Measurements from ENCODE around the gene PRDM11.

PRDM11 gene

GRCh38 chr11:45215098-45215865 is 68.8 kb downstream of the PRDM11 start:
- peaks cover 8% of the 10 kb centered on the region for H3K4me1 ChIP-seq (ENCODE audit: low read depth, poor library complexity, severe bottlenecking)
- H3K27me3 ChIP-seq (ENCODE audit: insufficient read depth, low read depth): no peaks in the 10 kb centered on the region
- TF ChIP-seq CTCF (conservative IDR thresholded peaks at IDR 0.05; ENCODE audit: low read depth, low read length): no peak
- H3K4me2 ChIP-seq: no peak overlapping the region
- no peaks in the 10 kb centered on the region for H3K79me2 ChIP-seq (ENCODE audit: insufficient read depth, low read depth)
- no peak overlapping the region for H3K27ac ChIP-seq
- no peak overlapping the region for H3K4me3 ChIP-seq (IDR thresholded peaks at IDR 0.05; ENCODE audit: insufficient read depth, low read depth, low read length)
- no peak overlapping the region for H2AFZ ChIP-seq (ENCODE audit: low read depth)
- H4K20me1 ChIP-seq (ENCODE audit: insufficient read depth): no peaks in the 10 kb centered on the region
- no peak overlapping the region for H3K9ac ChIP-seq
- H3K36me3 ChIP-seq (ENCODE audit: insufficient read depth): no peaks in the 10 kb centered on the region

GRCh38 chr11:45216031-45216430 is 69.6 kb downstream of the PRDM11 start:
- TF ChIP-seq CTCF (conservative IDR thresholded peaks at IDR 0.05; ENCODE audit: low read depth, low read length): no peak
- no peaks in the 10 kb centered on the region for H3K36me3 ChIP-seq (ENCODE audit: insufficient read depth)
- no peaks in the 10 kb centered on the region for H4K20me1 ChIP-seq (ENCODE audit: insufficient read depth)
- H3K9ac ChIP-seq: no peak overlapping the region
- H3K79me2 ChIP-seq (ENCODE audit: insufficient read depth, low read depth): no peaks in the 10 kb centered on the region
- H3K4me2 ChIP-seq: no peak overlapping the region
- H3K27me3 ChIP-seq (ENCODE audit: insufficient read depth, low read depth): no peaks in the 10 kb centered on the region
- H2AFZ ChIP-seq (ENCODE audit: low read depth): no peak overlapping the region
- peaks cover 8% of the 10 kb centered on the region for H3K4me1 ChIP-seq (ENCODE audit: low read depth, poor library complexity, severe bottlenecking)
- H3K27ac ChIP-seq: no peak overlapping the region
- H3K4me3 ChIP-seq (IDR thresholded peaks at IDR 0.05; ENCODE audit: insufficient read depth, low read depth, low read length): no peak overlapping the region

GRCh38 chr11:45216901-45217300 is 70.5 kb downstream of the PRDM11 start:
- Histone ChIP-seq H3K79me2 (ENCODE audit: insufficient read depth, low read depth) (no peaks in the 10 kb centered on the region), H4K20me1 (ENCODE audit: insufficient read depth) (no peaks in the 10 kb centered on the region), H3K4me1 (ENCODE audit: low read depth, poor library complexity, severe bottlenecking) (peaks cover 8% of the 10 kb centered on the region), H3K27me3 (ENCODE audit: insufficient read depth, low read depth) (no peaks in the 10 kb centered on the region), H3K4me2 (no peak overlapping the region), H2AFZ (ENCODE audit: low read depth) (no peak overlapping the region), H3K27ac (no peak overlapping the region), H3K9ac (no peak overlapping the region), H3K4me3 (IDR thresholded peaks at IDR 0.05; ENCODE audit: insufficient read depth, low read depth, low read length) (no peak overlapping the region), H3K36me3 (ENCODE audit: insufficient read depth) (no peaks in the 10 kb centered on the region)
- TF ChIP-seq CTCF (conservative IDR thresholded peaks at IDR 0.05; ENCODE audit: low read depth, low read length): no peak

GRCh38 chr11:45217991-45218390 is 71.6 kb downstream of the PRDM11 start:
- Histone ChIP-seq H3K4me2 (no peak overlapping the region), H3K79me2 (ENCODE audit: insufficient read depth, low read depth) (no peaks in the 10 kb centered on the region), H3K4me1 (ENCODE audit: low read depth, poor library complexity, severe bottlenecking) (peaks cover 8% of the 10 kb centered on the region), H3K36me3 (ENCODE audit: insufficient read depth) (no peaks in the 10 kb centered on the region), H2AFZ (ENCODE audit: low read depth) (no peak overlapping the region), H3K4me3 (IDR thresholded peaks at IDR 0.05; ENCODE audit: insufficient read depth, low read depth, low read length) (no peak overlapping the region), H3K9ac (no peak overlapping the region), H3K27me3 (ENCODE audit: insufficient read depth, low read depth) (no peaks in the 10 kb centered on the region), H3K27ac (no peak overlapping the region), H4K20me1 (ENCODE audit: insufficient read depth) (no peaks in the 10 kb centered on the region)
- TF ChIP-seq CTCF (conservative IDR thresholded peaks at IDR 0.05; ENCODE audit: low read depth, low read length): no peak

Data from KMS-11 (cell line).